GM21526 (cell line): ENCODE measurements around the gene VPREB3.

Experiments used
- ATAC-seq: cut with Tn5 transposase; IDR thresholded peaks from one replicate; pipeline ENCODE4 v1.9.1; 2021; ENCODE audit warnings: moderate library complexity; ENCODE audit not compliant: unreplicated experiment, low FRiP score

The VPREB3 gene

DNA sequence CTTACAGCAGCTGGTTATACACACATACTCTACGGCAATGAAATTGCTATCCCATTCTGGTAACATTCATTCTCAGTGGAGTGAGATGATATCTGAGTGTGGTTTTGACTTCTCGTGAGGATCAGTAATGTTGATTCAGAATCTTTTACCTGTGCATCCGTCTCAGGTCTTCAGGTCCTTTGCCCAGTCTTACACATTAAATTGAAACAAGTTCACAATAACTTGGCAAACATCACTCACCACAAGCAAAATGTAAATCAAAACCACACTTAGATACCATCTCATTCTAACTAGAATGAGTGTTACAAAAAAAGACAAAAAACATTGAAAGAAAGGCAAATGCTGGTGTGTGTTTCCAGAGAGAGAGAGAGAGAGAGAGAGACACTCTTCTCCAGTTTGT lies 49.4 kb downstream of the VPREB3 start:
- no peak for ATAC-seq

DNA sequence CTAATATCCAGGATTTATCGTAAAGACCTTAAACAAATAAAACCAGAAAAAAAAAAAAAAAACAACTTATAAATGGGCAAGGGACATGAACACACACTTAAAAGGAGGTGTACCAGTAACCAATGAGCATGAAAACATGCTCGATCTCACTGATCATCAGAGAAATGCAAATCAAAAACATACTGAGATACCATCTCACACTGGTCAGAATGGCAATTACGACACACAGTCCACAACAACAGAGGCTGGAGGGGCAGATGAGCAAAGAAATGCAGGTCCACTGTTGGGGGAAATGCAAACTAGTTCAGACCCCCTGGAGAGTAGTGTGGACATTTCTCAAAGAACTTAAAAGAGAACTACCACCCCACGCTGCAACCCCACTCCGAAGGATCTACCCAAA lies 50.2 kb downstream of the VPREB3 start:
- ATAC-seq = no peak
